GM12878 (cell line): Measurements from ENCODE around the gene SFXN2. TPM values are rescaled to one million over a fixed set of nuclear protein-coding genes. Genes with fewer than 3 reads are reported as not detected.

Source experiments
- ATAC-seq: fragments of 200-7000 bp; cut with Tn5 transposase; 3 replicates; pipeline ENCODE4 v1.9.1; 2020; ENCODE audit warnings: mild to moderate bottlenecking, moderate library complexity
- BruUV-seq: library from RNA; stranded (reverse); fragments of 400-500 nt; replicated peaks from 2 replicates; lab custom pipeline; 2021; lab: Mats Ljungman, UMichigan
- CTCF ChIA-PET: fragments of 300-600 bp; sonication (Branson Sonifier 250); formaldehyde crosslinking; extraction: SDS; loops from one replicate; lab custom pipeline; 2021; ENCODE audit warnings: inconsistent platforms; lab: Yijun Ruan, JAX
- POLR2A ChIA-PET: fragments of 350-600 bp; formaldehyde crosslinking; extraction: SDS; loops from one replicate; lab custom pipeline; 2021; ENCODE audit warnings: inconsistent platforms; lab: Charles Lee
- RAD21 ChIA-PET: fragments of 300-600 bp; sonication (Branson Sonifier 250); formaldehyde crosslinking; loops from one replicate; lab custom pipeline; 2023; ENCODE audit warnings: antibody characterized with exemption; ENCODE audit not compliant: unreplicated experiment; lab: Charles Lee
- SMC1A ChIA-PET: fragments of 300-600 bp; sonication (Branson Sonifier 250); formaldehyde crosslinking; loops from one replicate; lab custom pipeline; 2023; ENCODE audit not compliant: unreplicated experiment, uncharacterized antibody; lab: Charles Lee
- DNase-seq: peaks from one replicate; pipeline ENCODE4 v3.0.0-alpha.2; 2011; ENCODE audit warnings: low read depth, low spot score
- FAIRE-seq: peaks from 3 replicates; lab custom pipeline; 2011; peaks lifted over from hg19 to GRCh38; lab: Jason Lieb, UNC
- H2AFZ ChIP-seq: 2 replicates; pipeline ENCODE4 v1.6.0; 2011; ENCODE audit warnings: low read depth, low read length, control low read depth; ENCODE audit not compliant: control insufficient read depth
- H3K27ac ChIP-seq: 2 replicates; pipeline ENCODE4 v1.5.1; 2011; ENCODE audit warnings: control low read depth; ENCODE audit not compliant: control insufficient read depth, insufficient read depth
- H3K27me3 ChIP-seq, 2 experiments: replicated peaks in 1 of 2; 2 replicates each; pipeline versions ENCODE4 v1.6.0 to v1.6.1; 2011; ENCODE audit warnings: low read length in 1 of 2; ENCODE audit not compliant: control insufficient read depth in 2 of 2, insufficient read depth in 2 of 2
- H3K36me3 ChIP-seq, 2 experiments: 2 replicates each; pipeline ENCODE4 v1.5.1; 2011; ENCODE audit warnings: low read length in 1 of 2; ENCODE audit not compliant: control insufficient read depth in 2 of 2, insufficient read depth in 2 of 2
- H3K4me1 ChIP-seq: 2 replicates; pipeline ENCODE4 v1.6.1; 2011; ENCODE audit warnings: mild to moderate bottlenecking, low read length, moderate library complexity, mixed read lengths; ENCODE audit not compliant: control insufficient read depth, insufficient read depth
- H3K4me2 ChIP-seq: 2 replicates; pipeline ENCODE4 v1.6.0; 2011; ENCODE audit warnings: control low read depth; ENCODE audit not compliant: control insufficient read depth, insufficient read depth
- H3K4me3 ChIP-seq: fragments of 200-600 bp; sonication (generic); 2 replicates; pipeline ENCODE4 v1.5.1; 2016
- H3K79me2 ChIP-seq: 2 replicates; pipeline ENCODE4 v1.6.0; 2011; ENCODE audit warnings: low read length; ENCODE audit not compliant: control insufficient read depth, insufficient read depth
- H3K9ac ChIP-seq: 2 replicates; pipeline ENCODE4 v1.8.0; 2011; ENCODE audit warnings: low read length, control low read depth, mixed read lengths; ENCODE audit not compliant: control insufficient read depth, insufficient read depth
- H3K9me3 ChIP-seq: replicated peaks from 3 replicates; pipeline ENCODE4 v1.5.1; 2011; ENCODE audit warnings: mild to moderate bottlenecking, low read length; ENCODE audit not compliant: control insufficient read depth, insufficient read depth
- H4K20me1 ChIP-seq: 2 replicates; pipeline ENCODE4 v1.6.0; 2011; ENCODE audit not compliant: control insufficient read depth, insufficient read depth
- POLR2A ChIP-seq: IDR thresholded peaks from 2 replicates; pipeline ENCODE4 v1.6.1; 2011; ENCODE audit warnings: low read depth, mild to moderate bottlenecking, low read length
- RAD21 ChIP-seq: IDR thresholded peaks from 2 replicates; pipeline ENCODE4 v1.6.1; 2011; ENCODE audit warnings: mild to moderate bottlenecking, low read depth, low read length, moderate library complexity; ENCODE audit not compliant: insufficient read depth
- RFX5 ChIP-seq: IDR thresholded peaks from 2 replicates; pipeline ENCODE4 v1.6.1; 2011; ENCODE audit warnings: low read depth, low read length, improper control_type of control experiment
- SIN3A ChIP-seq: IDR thresholded peaks from 2 replicates; pipeline ENCODE4 v1.6.1; 2012; ENCODE audit warnings: low read depth, low read length, improper control_type of control experiment
- SMC3 ChIP-seq: IDR thresholded peaks from 2 replicates; pipeline ENCODE4 v1.6.1; 2011; ENCODE audit warnings: low read length, improper control_type of control experiment, borderline replicate concordance
- WGBS: methylation state at CpG from one replicate; pipeline ENCODE4 v1.1.6; 2016; ENCODE audit warnings: low lambda C conversion rate; ENCODE audit not compliant: insufficient replicate concordance, insufficient coverage; ENCODE audit errors: missing lambda C conversion rate; 5-methylcytosine and 5-hydroxymethylcytosine counted together
- in situ Hi-C: fragments of 300-500 bp; cut with MboI; formaldehyde crosslinking; loops from 9 replicates; pipeline ENCODE4 v1.14.3; 2018; ENCODE audit warnings: mixed read lengths
- intact Hi-C: fragments of 100-400 bp; cut with micrococcal nuclease; formaldehyde crosslinking; loops from one replicate; pipeline ENCODE4 v1.14.2; 2022; ENCODE audit not compliant: unreplicated experiment
- polyA plus RNA-seq, 11 experiments: library from polyadenylated mRNA; depleted of rRNA in 4 of 11; unstranded in 6 of 11; stranded (reverse) in 5 of 11; fragments of >200 nt; fragmentation: Nextera tagmentation in 4 of 11; fragmentation: Illumina TruSeq in 1 of 11; extraction: Ambion mirVana in 4 of 11; extraction: Trizol in 1 of 11; gene quantifications; 1 replicate in 1 of 11; 2 replicates in 10 of 11; pipeline versions ENCODE4 v1.2.1 to v1.2.3, GENCODE V29; 2011 to 2016; ENCODE audit warnings: inconsistent platforms in 2 of 11, missing spikeins in 2 of 11, low read depth in 1 of 11
- total RNA-seq, 4 experiments: library from RNA; depleted of rRNA in 3 of 4; stranded (reverse); fragments of >200 nt in 3 of 4; fragmentation: Illumina TruSeq in 1 of 4; extraction: Trizol in 1 of 4; gene quantifications; 2 replicates each; pipeline versions ENCODE4 v1.2.1 to v1.2.3, GENCODE V29; 2013 to 2021
- TF ChIP-seq, protein P1 (sequence below), 3 experiments: IDR thresholded peaks in 2 of 3; conservative IDR thresholded peaks in 1 of 3; 2 replicates each; pipeline ENCODE4 v1.5.1; 2011; ENCODE audit warnings: low read depth in 3 of 3, low read length in 3 of 3, mild to moderate bottlenecking in 3 of 3, control low read depth in 2 of 3, moderate library complexity in 2 of 3, inconsistent platforms in 1 of 3, mixed read lengths in 1 of 3; ENCODE audit not compliant: control insufficient read depth in 2 of 3, insufficient read depth in 1 of 3; ENCODE audit errors: extremely low read depth in 1 of 3

The SFXN2 gene
- total and polyA plus RNA-seq, 10 of the 15 experiments (the other 5 are each of a cell fraction or from before 2014, with no cell fraction given), result 8.8 to 22.5 (median 18.5) TPM

DNA sequence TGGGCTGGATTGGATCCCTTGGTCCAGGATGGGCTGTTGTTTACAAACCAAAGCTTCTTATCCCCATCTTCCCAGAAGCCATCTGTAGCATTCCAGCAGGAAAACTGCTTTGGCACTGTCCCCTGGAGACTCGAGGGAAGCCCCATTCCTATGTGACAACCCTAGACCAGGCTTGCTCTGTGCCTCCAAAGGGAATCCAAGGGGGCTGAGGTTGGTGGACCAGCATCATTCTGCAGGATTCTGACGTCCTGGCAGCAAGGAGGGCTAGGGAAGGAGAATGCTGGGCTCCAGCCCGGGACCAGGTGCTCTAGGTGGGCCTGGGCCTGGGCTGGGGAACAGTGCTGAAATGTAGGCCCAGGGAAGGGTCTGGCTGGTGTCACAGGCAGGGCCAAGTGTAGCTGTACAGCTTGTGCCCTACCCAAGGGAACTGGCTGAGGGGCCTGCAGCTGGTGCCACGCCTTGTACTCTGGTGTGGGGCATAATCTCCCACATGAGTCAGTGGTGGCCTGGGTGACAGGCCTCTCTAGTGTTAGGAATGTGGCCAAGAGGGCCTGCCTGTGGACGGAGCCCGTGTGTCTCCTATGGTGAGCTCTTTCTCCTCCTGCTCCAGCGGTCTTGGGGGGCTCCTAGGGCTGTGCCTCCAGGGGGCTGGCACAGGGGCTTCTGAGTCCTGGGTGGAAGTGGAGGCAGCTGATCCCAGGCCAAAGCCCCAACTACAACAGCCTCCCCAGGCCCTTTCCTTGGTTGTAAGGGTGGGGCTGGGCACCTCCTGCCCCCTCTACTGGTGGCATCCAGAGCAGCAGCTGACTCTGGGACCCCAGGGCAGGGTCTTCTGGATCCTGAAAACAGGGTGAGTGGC is 45.0 kb upstream of the SFXN2 start:
- Histone ChIP-seq H3K27me3 (no peaks in the 10 kb centered on the region), H3K9ac (no peak overlapping the region), H3K9me3 (no peaks in the 10 kb centered on the region), H3K4me2 (no peak overlapping the region), H3K79me2 (no peaks in the 10 kb centered on the region), H2AFZ (no peak overlapping the region), H3K4me1 (peaks cover 8% of the 10 kb centered on the region), H3K27ac (no peak overlapping the region), H3K36me3 (no peaks in the 10 kb centered on the region), H4K20me1 (no peaks in the 10 kb centered on the region), H3K4me3 (no peak overlapping the region)
- no TSS peak for BruUV-seq
- 46% methylated on average over 7 of the region's 7 CpGs for WGBS
- RAD21 ChIA-PET, result interaction anchor here (0.5 to 1.9 kb wide), 12 partner anchors 9 to 833 kb away, joined by 3 to 7 read pairs (median 4); partner anchors contain the start of genes SUFU and TRIM8
- in situ Hi-C loops (no loop called here), intact Hi-C loops (no loop called here)
- POLR2A ChIA-PET, result interaction anchor here (0.5 to 2.1 kb wide), 6 partner anchors 9 to 577 kb away, joined by 3 to 8 read pairs (median 4); partner anchors contain the start of gene ARL3
- CTCF ChIA-PET, result interaction anchor here (0.7 to 3.1 kb wide), 15 partner anchors 9 to 1025 kb away, joined by 3 to 27 read pairs (median 6); partner anchors contain the start of gene TRIM8
- TF ChIP-seq SIN3A (no peak), SMC3 (peak; percentile 17; the same call in 1 of the 2 replicates), POLR2A (no peak), RAD21 (peak; percentile 38; the same call in 1 of the 2 replicates), RFX5 (no peak)
- TF ChIP-seq, protein P1, sequence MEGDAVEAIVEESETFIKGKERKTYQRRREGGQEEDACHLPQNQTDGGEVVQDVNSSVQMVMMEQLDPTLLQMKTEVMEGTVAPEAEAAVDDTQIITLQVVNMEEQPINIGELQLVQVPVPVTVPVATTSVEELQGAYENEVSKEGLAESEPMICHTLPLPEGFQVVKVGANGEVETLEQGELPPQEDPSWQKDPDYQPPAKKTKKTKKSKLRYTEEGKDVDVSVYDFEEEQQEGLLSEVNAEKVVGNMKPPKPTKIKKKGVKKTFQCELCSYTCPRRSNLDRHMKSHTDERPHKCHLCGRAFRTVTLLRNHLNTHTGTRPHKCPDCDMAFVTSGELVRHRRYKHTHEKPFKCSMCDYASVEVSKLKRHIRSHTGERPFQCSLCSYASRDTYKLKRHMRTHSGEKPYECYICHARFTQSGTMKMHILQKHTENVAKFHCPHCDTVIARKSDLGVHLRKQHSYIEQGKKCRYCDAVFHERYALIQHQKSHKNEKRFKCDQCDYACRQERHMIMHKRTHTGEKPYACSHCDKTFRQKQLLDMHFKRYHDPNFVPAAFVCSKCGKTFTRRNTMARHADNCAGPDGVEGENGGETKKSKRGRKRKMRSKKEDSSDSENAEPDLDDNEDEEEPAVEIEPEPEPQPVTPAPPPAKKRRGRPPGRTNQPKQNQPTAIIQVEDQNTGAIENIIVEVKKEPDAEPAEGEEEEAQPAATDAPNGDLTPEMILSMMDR (IDR thresholded peaks at IDR 0.05 in 2 of 3, conservative IDR thresholded peaks at IDR 0.05 in 1 of 3; ENCODE audit: control insufficient read depth in 2 of 3, extremely low read depth in 1 of 3, insufficient read depth in 1 of 3, low read depth in 3 of 3, low read length in 3 of 3), result peak; percentile 25 to 44 (median 39); a peak in 5 of 6 replicates
- FAIRE-seq (no peak), ATAC-seq (peak; percentile 48), DNase-seq (no peak)
- SMC1A ChIA-PET, result interaction anchor here (0.9 to 1.7 kb wide), 9 partner anchors 8 to 60 kb away, joined by 3 to 11 read pairs (median 5); no protein-coding TSS in a partner anchor
